NB4 (cell line): Measurements from ENCODE around the gene INTS6.

Experiments used
- CTCF ChIP-seq: IDR thresholded peaks from one replicate; pipeline ENCODE4 v1.5.1; 2012; ENCODE audit warnings: low read depth, low read length
- POLR2A ChIP-seq: IDR thresholded peaks from 2 replicates; pipeline ENCODE4 v1.6.1; 2011; ENCODE audit warnings: mild to moderate bottlenecking; ENCODE audit not compliant: insufficient read length; ENCODE audit errors: extremely low read depth
- TF ChIP-seq, protein P1 (sequence below): IDR thresholded peaks from 2 replicates; pipeline ENCODE4 v1.6.1; 2011; ENCODE audit warnings: low read depth, low read length

DNA sequence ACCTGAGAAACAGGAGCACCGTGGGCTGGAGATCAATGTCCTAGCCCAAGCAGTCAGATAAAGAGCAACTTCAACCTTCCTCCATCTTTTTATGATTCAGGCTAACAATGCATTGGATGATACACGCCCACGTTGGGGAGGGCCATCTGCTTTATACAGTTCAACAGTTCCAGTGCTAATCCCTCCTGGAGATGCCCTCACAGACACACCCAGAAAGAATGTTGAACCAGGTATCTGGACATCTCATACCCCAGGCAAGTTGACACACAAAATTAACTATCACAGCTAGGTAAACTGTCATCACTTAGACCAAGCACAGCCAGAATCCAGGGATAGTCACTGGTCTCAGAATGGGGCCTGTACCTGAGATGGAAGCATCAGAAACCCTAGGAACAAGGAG, 134.0 kb downstream of the INTS6 start:
- TF ChIP-seq POLR2A (no peak), CTCF (no peak)
- TF ChIP-seq, protein P1, sequence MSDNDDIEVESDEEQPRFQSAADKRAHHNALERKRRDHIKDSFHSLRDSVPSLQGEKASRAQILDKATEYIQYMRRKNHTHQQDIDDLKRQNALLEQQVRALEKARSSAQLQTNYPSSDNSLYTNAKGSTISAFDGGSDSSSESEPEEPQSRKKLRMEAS, result no peak
